Hepatocyte (in vitro differentiated cells): Measurements from ENCODE around the gene TRAF7.

Experiments
- CTCF ChIP-seq: fragments of 200-600 bp; sonication (generic); IDR thresholded peaks from 2 replicates; pipeline ENCODE4 v1.5.1; 2016; ENCODE audit warnings: antibody characterized with exemption, mild to moderate bottlenecking; ENCODE audit not compliant: poor library complexity
- EZH2 ChIP-seq: fragments of 200-600 bp; sonication (generic); IDR thresholded peaks from 2 replicates; pipeline ENCODE4 v1.6.1; 2016; ENCODE audit warnings: antibody characterized with exemption, mild to moderate bottlenecking, borderline replicate concordance

DNA sequence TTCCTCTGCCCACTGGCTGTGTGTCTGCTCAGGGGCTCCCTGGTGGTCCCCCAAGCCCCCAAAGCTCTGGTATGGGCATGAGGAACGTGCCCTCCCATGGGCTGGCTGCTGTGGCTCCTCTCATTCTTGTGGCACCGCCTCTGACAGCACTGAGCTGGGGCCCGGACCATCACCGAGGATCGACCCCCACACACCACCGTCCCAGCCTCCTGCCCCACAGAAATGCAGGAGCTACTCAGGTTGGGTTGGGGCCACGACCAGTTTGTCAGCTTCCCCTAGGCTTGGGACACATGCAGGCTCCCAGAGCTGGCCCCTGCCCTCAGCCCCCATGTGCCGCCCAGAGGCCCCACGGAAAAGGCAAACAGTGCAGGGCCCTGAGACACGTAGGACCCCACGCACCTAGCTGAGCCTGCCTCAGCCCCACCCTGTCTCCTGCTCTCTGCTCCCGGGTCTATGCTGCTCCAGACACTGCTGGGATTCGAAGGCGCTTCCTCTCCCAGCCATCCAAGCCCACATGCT is 44.1 kb downstream of the TRAF7 start:
- TF ChIP-seq CTCF: no peak
- TF ChIP-seq EZH2: no peak
